ENCODE data around the gene CACNG3. TPM values are rescaled to one million over a fixed set of nuclear protein-coding genes. Genes with fewer than 3 reads are reported as not detected.

Gene CACNG3
- total and polyA plus RNA-seq, 2 of the 4 experiments (the other 2 are of a cell fraction) = not detected

DNA sequence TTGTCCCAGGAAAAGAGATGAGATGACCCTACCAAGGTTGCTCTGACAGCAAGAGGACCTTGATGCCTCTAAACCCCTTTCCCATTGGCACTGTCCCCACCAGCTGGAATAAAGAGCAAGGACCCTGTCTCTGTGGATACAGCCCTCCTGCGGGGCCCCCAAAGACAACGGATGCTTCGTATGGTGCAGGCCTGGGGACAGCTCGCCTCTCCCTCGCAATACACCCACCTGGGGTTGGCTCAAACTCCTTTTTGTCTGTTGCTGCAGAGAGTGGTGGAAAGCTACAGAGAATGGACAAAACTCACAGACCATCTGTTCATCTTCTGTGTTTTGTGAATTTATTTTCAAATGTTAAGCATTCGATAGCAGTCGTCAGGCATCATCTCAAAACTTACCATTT lies 27.6 kb upstream of the CACNG3 start:
- dilution Hi-C loops (cut with HindIII; ENCODE audit: low sequenced_read_pairs, unreplicated experiment) (no loop called here), in situ Hi-C loops (cut with MboI; ENCODE audit: low sequenced_read_pairs) (no loop called here), intact Hi-C loops (cut with micrococcal nuclease) (no loop called here)
- no peak overlapping the region for H2AFZ ChIP-seq (replicated peaks; ENCODE audit: low read length, poor library complexity)
- H3K9me3 ChIP-seq (ENCODE audit: control insufficient read depth, insufficient read depth, low read length) = no peaks in the 10 kb centered on the region
- no peak overlapping the region for H3K4ac ChIP-seq (ENCODE audit: low read depth, low read length)
- no peaks in the 10 kb centered on the region for H3K9me1 ChIP-seq (ENCODE audit: insufficient read depth, low read length)
- H4K5ac ChIP-seq (ENCODE audit: low read depth, low read length) = no peak overlapping the region
- no peak overlapping the region for H4K91ac ChIP-seq (ENCODE audit: insufficient read depth, low read depth, low read length)
- no peak overlapping the region for H3K56ac ChIP-seq (ENCODE audit: extremely low read depth, insufficient read depth, low read length)
- POLR2A ChIA-PET (ENCODE audit: unreplicated experiment) = interaction anchor here (0.6 kb wide), 1 partner anchor 67 kb away, joined by 5 read pairs; no protein-coding TSS in a partner anchor
- no peak overlapping the region for H3K18ac ChIP-seq (ENCODE audit: low read depth, low read length)
- H3K79me1 ChIP-seq (ENCODE audit: low read depth in 1 of 2, low read length in 2 of 2) = no peaks in the 10 kb centered on the region
- no peak overlapping the region for H3K4me2 ChIP-seq (ENCODE audit: low read depth, low read length)
- no peak overlapping the region for H4K8ac ChIP-seq (ENCODE audit: low read depth in 2 of 2, low read length in 2 of 2)
- no peaks in the 10 kb centered on the region for H3K27me3 ChIP-seq (ENCODE audit: control insufficient read depth, insufficient read depth, low read length)
- H2AK9ac ChIP-seq (replicated peaks; ENCODE audit: low read depth, low read length, poor library complexity) = no peak overlapping the region
- no peak overlapping the region for H3K4me3 ChIP-seq (ENCODE audit: insufficient read depth, low read depth, low read length)
- H3K14ac ChIP-seq (replicated peaks; ENCODE audit: low read depth, low read length) = no peak overlapping the region
- H3K23ac ChIP-seq (ENCODE audit: low read depth, low read length) = no peak overlapping the region
- H4K20me1 ChIP-seq (ENCODE audit: insufficient read depth, low read length) = no peaks in the 10 kb centered on the region
- H2BK5ac ChIP-seq (ENCODE audit: low read depth, low read length, poor library complexity, severe bottlenecking) = no peak overlapping the region
- H2BK15ac ChIP-seq (ENCODE audit: low read depth, low read length) = no peak overlapping the region
- H3K27ac ChIP-seq (ENCODE audit: insufficient read depth, low read length) = no peak overlapping the region
- H3K9ac ChIP-seq (ENCODE audit: low read depth, low read length) = no peak overlapping the region
- no CpG with 5 or more reads among the region's 7 CpGs for WGBS, 2 experiments (ENCODE audit: extremely low coverage in 2 of 2, insufficient read length in 1 of 2)
- no peak overlapping the region for H2AK5ac ChIP-seq (ENCODE audit: low read depth, low read length)
- DNase-seq = no peak
- H3K4me1 ChIP-seq (ENCODE audit: control insufficient read depth, insufficient read depth, low read length) = no peaks in the 10 kb centered on the region
- no peak overlapping the region for H2BK20ac ChIP-seq (ENCODE audit: low read depth, low read length)
- no TSS peak for BruUV-seq (replicated peaks)
- CTCF ChIA-PET = no interaction called here
- H3K36me3 ChIP-seq (ENCODE audit: control insufficient read depth, insufficient read depth, low read length) = no peaks in the 10 kb centered on the region
- ATAC-seq (ENCODE audit: low read depth) = no peak
- H2BK120ac ChIP-seq (ENCODE audit: low read depth, low read length) = no peak overlapping the region
- TF ChIP-seq RFX5 (IDR thresholded peaks at IDR 0.05; ENCODE audit: low read depth, low read length) (no peak), FOS (IDR thresholded peaks at IDR 0.05; ENCODE audit: low read depth, low read length) (no peak), NFE2L2 (IDR thresholded peaks at IDR 0.05; ENCODE audit: low read depth, low read length) (no peak), RCOR1 (IDR thresholded peaks at IDR 0.05; ENCODE audit: insufficient replicate concordance, low read length) (no peak), SMC3 (IDR thresholded peaks at IDR 0.05; ENCODE audit: low read depth, low read length) (no peak), CEBPB (IDR thresholded peaks at IDR 0.05; ENCODE audit: low read depth, low read length) (no peak)
- TF ChIP-seq, protein P1, sequence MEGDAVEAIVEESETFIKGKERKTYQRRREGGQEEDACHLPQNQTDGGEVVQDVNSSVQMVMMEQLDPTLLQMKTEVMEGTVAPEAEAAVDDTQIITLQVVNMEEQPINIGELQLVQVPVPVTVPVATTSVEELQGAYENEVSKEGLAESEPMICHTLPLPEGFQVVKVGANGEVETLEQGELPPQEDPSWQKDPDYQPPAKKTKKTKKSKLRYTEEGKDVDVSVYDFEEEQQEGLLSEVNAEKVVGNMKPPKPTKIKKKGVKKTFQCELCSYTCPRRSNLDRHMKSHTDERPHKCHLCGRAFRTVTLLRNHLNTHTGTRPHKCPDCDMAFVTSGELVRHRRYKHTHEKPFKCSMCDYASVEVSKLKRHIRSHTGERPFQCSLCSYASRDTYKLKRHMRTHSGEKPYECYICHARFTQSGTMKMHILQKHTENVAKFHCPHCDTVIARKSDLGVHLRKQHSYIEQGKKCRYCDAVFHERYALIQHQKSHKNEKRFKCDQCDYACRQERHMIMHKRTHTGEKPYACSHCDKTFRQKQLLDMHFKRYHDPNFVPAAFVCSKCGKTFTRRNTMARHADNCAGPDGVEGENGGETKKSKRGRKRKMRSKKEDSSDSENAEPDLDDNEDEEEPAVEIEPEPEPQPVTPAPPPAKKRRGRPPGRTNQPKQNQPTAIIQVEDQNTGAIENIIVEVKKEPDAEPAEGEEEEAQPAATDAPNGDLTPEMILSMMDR (conservative IDR thresholded peaks at IDR 0.05; ENCODE audit: low read depth, low read length) = no peak
- TF ChIP-seq, protein P2, sequence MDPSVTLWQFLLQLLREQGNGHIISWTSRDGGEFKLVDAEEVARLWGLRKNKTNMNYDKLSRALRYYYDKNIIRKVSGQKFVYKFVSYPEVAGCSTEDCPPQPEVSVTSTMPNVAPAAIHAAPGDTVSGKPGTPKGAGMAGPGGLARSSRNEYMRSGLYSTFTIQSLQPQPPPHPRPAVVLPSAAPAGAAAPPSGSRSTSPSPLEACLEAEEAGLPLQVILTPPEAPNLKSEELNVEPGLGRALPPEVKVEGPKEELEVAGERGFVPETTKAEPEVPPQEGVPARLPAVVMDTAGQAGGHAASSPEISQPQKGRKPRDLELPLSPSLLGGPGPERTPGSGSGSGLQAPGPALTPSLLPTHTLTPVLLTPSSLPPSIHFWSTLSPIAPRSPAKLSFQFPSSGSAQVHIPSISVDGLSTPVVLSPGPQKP (IDR thresholded peaks at IDR 0.05; ENCODE audit: borderline replicate concordance, low read depth, low read length) = no peak
